HG03103 (cell line): ENCODE measurements around the gene RIPOR2.
"Not testable (repeated sequence)": the region's sequence is repeated elsewhere in the genome, so short reads cannot be mapped to it uniquely, and the experiment has no call there.

Source experiments
- ATAC-seq: cut with Tn5 transposase; IDR thresholded peaks from one replicate; pipeline ENCODE4 v1.9.1; 2021; ENCODE audit warnings: low read depth; ENCODE audit not compliant: unreplicated experiment

Gene RIPOR2

GRCh38 chr6:24926647-24927046, 9.1 kb downstream of the RIPOR2 start:
- ATAC-seq = not testable (repeated sequence)

GRCh38 chr6:24926192-24926591, 9.6 kb downstream of the RIPOR2 start:
- no peak for ATAC-seq

GRCh38 chr6:24925661-24926060, 10.1 kb downstream of the RIPOR2 start:
- no peak for ATAC-seq

GRCh38 chr6:24924580-24925356, 11.0 kb downstream of the RIPOR2 start:
- no peak for ATAC-seq

- no peak for ATAC-seq
Measured at GRCh38 chr6:24923885-24924401, 11.8 kb downstream of the RIPOR2 start.

- ATAC-seq = no peak
Measured at GRCh38 chr6:24922814-24923213, 12.9 kb downstream of the RIPOR2 start.

GRCh38 chr6:24922170-24922569, 13.6 kb downstream of the RIPOR2 start:
- ATAC-seq = no peak

- ATAC-seq = no peak
Measured at GRCh38 chr6:24920136-24920535, 15.6 kb downstream of the RIPOR2 start.

- peak; percentile 62 for ATAC-seq
Measured at GRCh38 chr6:24919056-24919892, 16.5 kb downstream of the RIPOR2 start.

GRCh38 chr6:24918641-24919055, 17.1 kb downstream of the RIPOR2 start:
- ATAC-seq = no peak

- ATAC-seq = no peak
Measured at GRCh38 chr6:24916496-24916895, 19.3 kb downstream of the RIPOR2 start.

- ATAC-seq = no peak
Measured at GRCh38 chr6:24915641-24916040, 20.1 kb downstream of the RIPOR2 start.

- not testable (repeated sequence) for ATAC-seq
Measured at GRCh38 chr6:24914082-24914481, 21.7 kb downstream of the RIPOR2 start.

GRCh38 chr6:24911796-24912382, 23.9 kb downstream of the RIPOR2 start:
- ATAC-seq = no peak

GRCh38 chr6:24910961-24911725, 24.6 kb downstream of the RIPOR2 start:
- ATAC-seq = peak; percentile 22

GRCh38 chr6:24910331-24910960, 25.3 kb downstream of the RIPOR2 start:
- ATAC-seq = peak; percentile 47

GRCh38 chr6:24909241-24910216, 26.2 kb downstream of the RIPOR2 start:
- no peak for ATAC-seq

GRCh38 chr6:24908650-24909035, 27.1 kb downstream of the RIPOR2 start:
- ATAC-seq = no peak
